GM18505 (cell line): ENCODE measurements around the gene SKP2.
A peak's percentile ranks its signal among the peaks of the same experiment; 100 is the strongest.
"Not testable (repeated sequence)": the region's sequence is repeated elsewhere in the genome, so short reads cannot be mapped to it uniquely, and the experiment has no call there.

Source experiments
- ATAC-seq: cut with Tn5 transposase; IDR thresholded peaks from one replicate; pipeline ENCODE4 v1.9.1; 2021; ENCODE audit not compliant: unreplicated experiment
- POLR2A ChIP-seq: IDR thresholded peaks from 4 replicates; pipeline ENCODE4 v1.6.1; 2011; ENCODE audit warnings: borderline replicate concordance; ENCODE audit not compliant: insufficient read depth, insufficient read length; ENCODE audit errors: extremely low read depth

Gene SKP2

GRCh38 chr5:36151434-36152323, at the start of gene SKP2, which contains the start of gene LMBRD2:
Gene SKP2 (plus strand): TSS chr5:36152111. CDS start chr5:36152263, 152 bp downstream.
Gene LMBRD2 (minus strand): TSS chr5:36151887. CDS start chr5:36143349, 8,538 bp downstream.
- peak; percentile 75 for TF ChIP-seq POLR2A
- ATAC-seq = peak; percentile 98

GRCh38 chr5:36105819-36106218, 46.1 kb upstream of the SKP2 start:
- no peak for TF ChIP-seq POLR2A
- no peak for ATAC-seq

- no peak for TF ChIP-seq POLR2A
Measured at GRCh38 chr5:36108758-36109460, 43.0 kb upstream of the SKP2 start.

GRCh38 chr5:36111238-36111637, 40.7 kb upstream of the SKP2 start:
- ATAC-seq = no peak
- TF ChIP-seq POLR2A = no peak

More at GRCh38 chr5:36108758-36109460, 43.0 kb upstream of the SKP2 start:
- ATAC-seq = no peak

GRCh38 chr5:36125868-36126267, 26.0 kb upstream of the SKP2 start:
- no peak for ATAC-seq
- no peak for TF ChIP-seq POLR2A

- no peak for ATAC-seq
- TF ChIP-seq POLR2A = no peak
Measured at GRCh38 chr5:36128795-36129194, 23.1 kb upstream of the SKP2 start.

GRCh38 chr5:36129666-36130065, 22.2 kb upstream of the SKP2 start:
- ATAC-seq = not testable (repeated sequence)

- not testable (repeated sequence) for ATAC-seq
Measured at GRCh38 chr5:36133009-36133408, 18.9 kb upstream of the SKP2 start.

- no peak for ATAC-seq
- no peak for TF ChIP-seq POLR2A
Measured at GRCh38 chr5:36135988-36136387, 15.9 kb upstream of the SKP2 start.

GRCh38 chr5:36136581-36136980, 15.3 kb upstream of the SKP2 start:
- TF ChIP-seq POLR2A = no peak
- ATAC-seq = no peak

- ATAC-seq = no peak
- TF ChIP-seq POLR2A = no peak
Measured at GRCh38 chr5:36138900-36139683, 12.8 kb upstream of the SKP2 start.

- ATAC-seq = no peak
- no peak for TF ChIP-seq POLR2A
Measured at GRCh38 chr5:36145311-36145710, 6.6 kb upstream of the SKP2 start.

- no peak for TF ChIP-seq POLR2A
- ATAC-seq = no peak
Measured at GRCh38 chr5:36146390-36146789, 5.5 kb upstream of the SKP2 start.
